Measurements from ENCODE around the gene FCAMR. TPM values are rescaled to one million over a fixed set of nuclear protein-coding genes. Genes with fewer than 3 reads are reported as not detected.

Gene FCAMR
- polyA plus RNA-seq, 3 donors, result not detected

GRCh38 chr1:207009182-207009850 is 39.1 kb upstream of the FCAMR start:
- DNase-seq, result no peak
- no peaks in the 10 kb centered on the region for H3K36me3 ChIP-seq (replicated peaks in 1 of 2; ENCODE audit: control insufficient read depth in 1 of 2, insufficient read depth in 2 of 2, low read length in 2 of 2)
- WGBS (ENCODE audit: insufficient coverage), result 94% methylated on average over 10 of the region's 10 CpGs
- no peaks in the 10 kb centered on the region for H3K9me3 ChIP-seq (replicated peaks in 1 of 2; ENCODE audit: control insufficient read depth in 1 of 2, insufficient read depth in 1 of 2, low read length in 2 of 2)
- Mint-ChIP-seq H3K27me3 (ENCODE audit: low read depth in 3 of 3) (peaks cover 4 to 10% (median 4%) of the 10 kb centered on the region in 3 donors), H3K9me3 (peaks cover 0 to 3% (median 0%) of the 10 kb centered on the region in 7 donors), H3K27ac (peak overlapping the region in 1 of 7 donors; percentile 52), H3K36me3 (no peaks in the 10 kb centered on the region), H3K4me1 (peaks cover 2% of the 10 kb centered on the region), H3K4me3 (no peak overlapping the region)
- no peak overlapping the region for H3K9ac ChIP-seq (ENCODE audit: insufficient read depth, low read length, poor library complexity, severe bottlenecking)
- H3K4me3 ChIP-seq (replicated peaks in 1 of 3; ENCODE audit: low read depth in 2 of 3, low read length in 3 of 3), result no peak overlapping the region
- H3K4me2 ChIP-seq (replicated peaks; ENCODE audit: extremely low read depth, low read length, poor library complexity, severe bottlenecking), result no peak overlapping the region
- H2AFZ ChIP-seq (ENCODE audit: insufficient read depth, low read depth, low read length, poor library complexity, severe bottlenecking), result no peak overlapping the region
- no peaks in the 10 kb centered on the region for H3K27me3 ChIP-seq (ENCODE audit: control insufficient read depth in 2 of 2, insufficient read depth in 2 of 2, low read length in 2 of 2)
- H3K79me2 ChIP-seq (ENCODE audit: insufficient read depth, low read length), result no peaks in the 10 kb centered on the region
- no peaks in the 10 kb centered on the region for H4K20me1 ChIP-seq (ENCODE audit: insufficient read depth, low read length)
- no peaks in the 10 kb centered on the region for H3K4me1 ChIP-seq (ENCODE audit: control insufficient read depth in 1 of 2, insufficient read depth in 2 of 2, low read length in 2 of 2)
- H3K27ac ChIP-seq (ENCODE audit: low read depth in 1 of 2, low read length in 2 of 2), result no peak overlapping the region
- TF ChIP-seq CTCF (IDR thresholded peaks at IDR 0.05), result no peak
- intact Hi-C loops (cut with micrococcal nuclease), result no loop called here

GRCh38 chr1:207007352-207008033 is 37.2 kb upstream of the FCAMR start:
- WGBS (ENCODE audit: insufficient coverage), result 92% methylated on average over 2 of the region's 5 CpGs
- no peaks in the 10 kb centered on the region for H3K79me2 ChIP-seq (ENCODE audit: insufficient read depth, low read length)
- intact Hi-C loops (cut with micrococcal nuclease), result no loop called here
- Mint-ChIP-seq H3K27ac (no peak overlapping the region), H3K36me3 (no peaks in the 10 kb centered on the region), H3K27me3 (ENCODE audit: low read depth in 3 of 3) (peaks cover 4 to 10% (median 4%) of the 10 kb centered on the region in 3 donors), H3K9me3 (peaks cover 0 to 3% (median 0%) of the 10 kb centered on the region in 7 donors), H3K4me3 (no peak overlapping the region), H3K4me1 (peaks cover 2% of the 10 kb centered on the region)
- TF ChIP-seq CTCF (IDR thresholded peaks at IDR 0.05), result no peak
- no peak for DNase-seq
- no peak overlapping the region for H3K9ac ChIP-seq (ENCODE audit: insufficient read depth, low read length, poor library complexity, severe bottlenecking)
- H3K36me3 ChIP-seq (replicated peaks in 1 of 2; ENCODE audit: control insufficient read depth in 1 of 2, insufficient read depth in 2 of 2, low read length in 2 of 2), result no peaks in the 10 kb centered on the region
- no peak overlapping the region for H3K27ac ChIP-seq (ENCODE audit: low read depth in 1 of 2, low read length in 2 of 2)
- H3K9me3 ChIP-seq (replicated peaks in 1 of 2; ENCODE audit: control insufficient read depth in 1 of 2, insufficient read depth in 1 of 2, low read length in 2 of 2), result no peaks in the 10 kb centered on the region
- no peaks in the 10 kb centered on the region for H4K20me1 ChIP-seq (ENCODE audit: insufficient read depth, low read length)
- H3K27me3 ChIP-seq (ENCODE audit: control insufficient read depth in 2 of 2, insufficient read depth in 2 of 2, low read length in 2 of 2), result no peaks in the 10 kb centered on the region
- no peaks in the 10 kb centered on the region for H3K4me1 ChIP-seq (ENCODE audit: control insufficient read depth in 1 of 2, insufficient read depth in 2 of 2, low read length in 2 of 2)
- no peak overlapping the region for H2AFZ ChIP-seq (ENCODE audit: insufficient read depth, low read depth, low read length, poor library complexity, severe bottlenecking)
- H3K4me3 ChIP-seq (replicated peaks in 1 of 3; ENCODE audit: low read depth in 2 of 3, low read length in 3 of 3), result no peak overlapping the region
- no peak overlapping the region for H3K4me2 ChIP-seq (replicated peaks; ENCODE audit: extremely low read depth, low read length, poor library complexity, severe bottlenecking)

Measured in CD14-positive monocyte (primary cell).